GM12891 (cell line): ENCODE measurements around the gene RYR3.

Source experiments
- POLR2A ChIP-seq: IDR thresholded peaks from 2 replicates; pipeline ENCODE4 v1.6.1; 2011; ENCODE audit warnings: low read depth, low read length, control low read depth
- POLR2AphosphoS5 ChIP-seq: IDR thresholded peaks from 2 replicates; pipeline ENCODE4 v1.6.1; 2011; ENCODE audit warnings: low read depth, low read length, control low read depth
- TAF1 ChIP-seq: IDR thresholded peaks from 2 replicates; pipeline ENCODE4 v1.6.1; 2011; ENCODE audit warnings: low read depth, low read length, control low read depth

DNA sequence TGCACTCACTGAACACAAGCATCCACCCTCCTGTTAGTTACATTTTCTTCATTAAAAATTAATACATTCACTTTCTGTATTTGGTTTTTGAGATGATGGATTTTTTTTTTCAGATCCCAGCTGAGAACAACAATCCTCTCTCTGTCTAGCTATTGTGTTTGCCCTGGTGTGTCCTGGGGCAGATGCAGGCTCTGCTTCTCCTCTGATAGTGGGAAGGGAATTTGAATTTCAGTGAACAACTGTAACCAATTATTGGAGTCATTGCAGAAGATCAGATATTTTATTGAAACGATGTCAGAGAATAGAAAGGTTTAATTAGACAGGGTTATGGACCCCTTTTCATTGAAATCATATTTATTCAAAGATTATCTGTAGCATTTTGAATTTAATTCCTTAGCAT lies 33.1 kb upstream of the RYR3 start:
- TF ChIP-seq POLR2A (no peak), TAF1 (no peak), POLR2AphosphoS5 (no peak)
